ENCODE measurements around the gene FBXO36. TPM values are rescaled to one million over a fixed set of nuclear protein-coding genes. Genes with fewer than 3 reads are reported as not detected.

FBXO36 gene
- total RNA-seq, 2 donors from 2014 or later = 0.52 to 2.0 TPM

DNA sequence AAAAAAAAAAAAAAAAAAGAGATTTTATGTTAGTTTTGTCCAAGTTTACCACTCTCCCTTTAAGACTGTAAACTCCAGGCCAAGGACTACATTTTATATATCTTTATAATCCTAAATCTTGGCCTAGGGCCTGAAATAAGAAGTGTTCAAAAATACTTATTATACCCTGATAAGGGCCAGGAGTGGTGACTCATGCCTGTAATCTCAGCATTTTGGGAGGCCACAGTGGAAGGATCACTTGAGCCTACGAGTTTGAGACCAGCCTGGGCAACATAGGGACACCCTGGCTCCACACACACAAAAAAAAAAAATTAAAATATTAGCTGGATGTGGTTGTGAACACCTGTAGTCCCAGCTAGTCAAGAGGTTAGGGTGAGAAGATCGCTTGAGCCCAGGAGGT, 13.2 kb upstream of the FBXO36 start:
- TF ChIP-seq POLR2A (IDR thresholded peaks at IDR 0.05) = no peak
- TF ChIP-seq, protein P1, sequence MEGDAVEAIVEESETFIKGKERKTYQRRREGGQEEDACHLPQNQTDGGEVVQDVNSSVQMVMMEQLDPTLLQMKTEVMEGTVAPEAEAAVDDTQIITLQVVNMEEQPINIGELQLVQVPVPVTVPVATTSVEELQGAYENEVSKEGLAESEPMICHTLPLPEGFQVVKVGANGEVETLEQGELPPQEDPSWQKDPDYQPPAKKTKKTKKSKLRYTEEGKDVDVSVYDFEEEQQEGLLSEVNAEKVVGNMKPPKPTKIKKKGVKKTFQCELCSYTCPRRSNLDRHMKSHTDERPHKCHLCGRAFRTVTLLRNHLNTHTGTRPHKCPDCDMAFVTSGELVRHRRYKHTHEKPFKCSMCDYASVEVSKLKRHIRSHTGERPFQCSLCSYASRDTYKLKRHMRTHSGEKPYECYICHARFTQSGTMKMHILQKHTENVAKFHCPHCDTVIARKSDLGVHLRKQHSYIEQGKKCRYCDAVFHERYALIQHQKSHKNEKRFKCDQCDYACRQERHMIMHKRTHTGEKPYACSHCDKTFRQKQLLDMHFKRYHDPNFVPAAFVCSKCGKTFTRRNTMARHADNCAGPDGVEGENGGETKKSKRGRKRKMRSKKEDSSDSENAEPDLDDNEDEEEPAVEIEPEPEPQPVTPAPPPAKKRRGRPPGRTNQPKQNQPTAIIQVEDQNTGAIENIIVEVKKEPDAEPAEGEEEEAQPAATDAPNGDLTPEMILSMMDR (IDR thresholded peaks at IDR 0.05) = no peak
- Histone ChIP-seq H3K4me3 (no peak overlapping the region), H3K4me1 (peaks cover 18% of the 10 kb centered on the region), H3K36me3 (replicated peaks in 1 of 2; ENCODE audit: insufficient read depth in 1 of 2, low read depth in 2 of 2) (peaks cover 0 to 4% of the 10 kb centered on the region in 2 donors), H3K27ac (no peak overlapping the region), H3K27me3 (no peaks in the 10 kb centered on the region), H3K9me3 (no peaks in the 10 kb centered on the region)
- DNase-seq = no peak
- intact Hi-C loops (cut with DNase I) = no loop called here
- no peak for ATAC-seq
- WGBS, 2 donors = 77% methylated on average over 2 of the region's 2 CpGs

DNA sequence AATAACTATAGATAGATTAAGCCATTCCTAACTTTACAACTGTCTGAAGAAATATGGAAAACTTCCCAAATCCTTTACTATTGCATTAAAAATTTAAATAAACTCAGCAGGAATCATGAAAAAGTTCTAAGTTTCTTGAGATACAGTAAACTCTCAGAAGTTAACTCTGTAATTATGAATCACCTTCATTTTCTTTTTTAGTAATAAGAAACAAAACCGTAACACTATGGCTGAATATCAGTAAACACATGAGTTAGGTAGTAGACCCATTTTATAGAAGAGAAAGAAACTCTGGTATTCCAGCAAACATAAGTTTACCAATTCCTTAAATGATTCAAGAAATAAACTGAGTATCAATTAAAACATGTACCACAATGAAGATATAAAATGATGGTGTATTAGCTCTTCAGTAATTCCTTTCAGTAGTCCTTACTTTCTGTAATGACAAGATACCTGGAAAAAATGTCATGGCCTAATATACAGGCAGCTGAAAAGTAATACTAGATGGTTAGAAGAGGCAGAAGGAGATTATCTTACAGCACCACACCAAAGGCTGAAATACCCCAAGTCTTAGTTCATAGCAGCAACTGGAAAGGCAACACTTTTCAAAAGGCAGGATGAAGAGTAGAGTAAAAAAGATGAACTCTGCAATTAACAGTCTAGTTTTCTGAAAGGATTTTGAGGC, 12.0 kb upstream of the FBXO36 start:
- no peak for DNase-seq

DNA sequence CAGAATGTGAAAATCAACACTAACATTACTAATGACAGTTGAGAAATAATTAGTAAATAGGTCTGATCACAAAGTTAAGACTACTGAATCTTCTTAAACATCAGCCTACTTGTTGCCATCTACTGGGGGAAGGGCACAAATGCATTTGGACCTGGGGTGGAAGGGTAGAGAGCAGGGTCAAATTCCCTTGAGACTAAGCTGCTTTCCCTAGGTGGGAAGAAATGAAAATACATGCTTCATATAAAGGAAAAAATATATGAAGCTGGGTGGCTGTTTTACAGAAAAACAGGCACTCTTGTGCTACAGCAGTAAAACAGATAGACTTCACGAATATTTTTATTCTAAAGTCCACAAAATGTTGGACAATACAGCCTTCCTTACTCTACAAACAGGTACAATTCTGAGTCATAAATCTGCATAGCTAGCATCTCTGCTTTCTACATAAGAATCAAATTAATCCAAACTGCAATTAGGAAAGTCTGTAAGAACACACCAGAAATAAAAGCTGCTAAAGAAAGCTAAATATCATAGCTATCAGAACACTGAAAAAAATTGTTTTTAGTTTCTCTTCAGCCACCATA, 11.4 kb upstream of the FBXO36 start:
- intact Hi-C loops (cut with DNase I) = no loop called here
- Histone ChIP-seq H3K27me3 (no peaks in the 10 kb centered on the region), H3K4me3 (no peak overlapping the region), H3K27ac (no peak overlapping the region), H3K36me3 (replicated peaks in 1 of 2; ENCODE audit: insufficient read depth in 1 of 2, low read depth in 2 of 2) (peaks cover 0 to 4% of the 10 kb centered on the region in 2 donors), H3K9me3 (no peaks in the 10 kb centered on the region), H3K4me1 (peaks cover 24% of the 10 kb centered on the region)
- 39 to 41% methylated on average over 1 of the region's 1 CpG for WGBS, 2 donors
- ATAC-seq (no peak), DNase-seq (peak in 2 of 4 donors; percentile 16 to 27)
- TF ChIP-seq POLR2A (IDR thresholded peaks at IDR 0.05) = no peak
- TF ChIP-seq, protein P1 (IDR thresholded peaks at IDR 0.05) = peak in 5 of 7 experiments; percentile 12 to 35 (median 22)

More for the DNA sequence above, 12.0 kb upstream of the FBXO36 start:
- Histone ChIP-seq H3K36me3 (replicated peaks in 1 of 2; ENCODE audit: insufficient read depth in 1 of 2, low read depth in 2 of 2) (peaks cover 0 to 4% of the 10 kb centered on the region in 2 donors), H3K9me3 (no peaks in the 10 kb centered on the region), H3K27ac (no peak overlapping the region), H3K27me3 (no peaks in the 10 kb centered on the region), H3K4me3 (no peak overlapping the region), H3K4me1 (peaks cover 24% of the 10 kb centered on the region)
- intact Hi-C loops (cut with DNase I) = no loop called here
- ATAC-seq = no peak
- TF ChIP-seq POLR2A (IDR thresholded peaks at IDR 0.05) = no peak
- TF ChIP-seq, protein P1 (IDR thresholded peaks at IDR 0.05) = no peak
- WGBS, 2 donors = 92% methylated on average over 1 of the region's 1 CpG

DNA sequence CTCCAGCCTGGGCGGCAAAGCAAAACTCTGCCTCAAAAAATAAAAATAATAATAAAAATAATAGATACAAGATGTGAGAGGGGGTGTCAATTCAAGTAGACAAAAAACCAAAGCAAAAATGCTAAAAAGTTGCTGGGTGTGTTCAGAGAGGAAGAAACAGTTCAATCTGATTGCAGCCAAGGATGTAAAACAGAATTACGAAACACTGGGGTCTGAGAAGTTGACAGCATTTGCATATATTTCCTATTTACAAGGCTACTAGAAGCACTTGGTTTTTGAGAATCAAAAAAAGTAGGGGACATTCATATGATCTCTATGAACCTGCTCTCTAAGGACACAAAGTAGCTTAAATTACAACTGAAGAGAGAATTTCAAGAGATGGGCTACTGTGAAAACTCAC, 8.1 kb upstream of the FBXO36 start:
- no peak for ATAC-seq
- WGBS, 2 donors = 82 to 94% methylated on average over 2 of the region's 2 CpGs
- Histone ChIP-seq H3K27me3 (no peaks in the 10 kb centered on the region), H3K4me3 (no peak overlapping the region), H3K36me3 (replicated peaks in 1 of 2; ENCODE audit: insufficient read depth in 1 of 2, low read depth in 2 of 2) (no peaks in the 10 kb centered on the region), H3K9me3 (no peaks in the 10 kb centered on the region), H3K27ac (no peak overlapping the region), H3K4me1 (peaks cover 22% of the 10 kb centered on the region)
- intact Hi-C loops (cut with DNase I) = no loop called here
- no peak for DNase-seq
- TF ChIP-seq POLR2A (IDR thresholded peaks at IDR 0.05) = no peak
- TF ChIP-seq, protein P1 (IDR thresholded peaks at IDR 0.05) = no peak

Data from body of pancreas (tissue), 4 donors.